ENCODE measurements around the gene FCRL2.
"Not testable (repeated sequence)": the region's sequence is repeated elsewhere in the genome, so short reads cannot be mapped to it uniquely, and the experiment has no call there.

Gene FCRL2

GRCh38 chr1:157766792-157767191 is 10.1 kb downstream of the FCRL2 start:
- Histone ChIP-seq H3K4me3 (no peak overlapping the region), H3K27ac (no peak overlapping the region)

- H3K27ac ChIP-seq = no peak overlapping the region
Measured at GRCh38 chr1:157758018-157758417, 18.9 kb downstream of the FCRL2 start.

GRCh38 chr1:157753611-157754010 is 23.3 kb downstream of the FCRL2 start:
- Histone ChIP-seq H3K4me3 (no peak overlapping the region), H3K27ac (no peak overlapping the region)

More at GRCh38 chr1:157758018-157758417, 18.9 kb downstream of the FCRL2 start:
- H3K4me3 ChIP-seq = no peak overlapping the region

GRCh38 chr1:157751283-157751682 is 25.6 kb downstream of the FCRL2 start:
- H3K4me3 ChIP-seq = no peak overlapping the region
- no peak overlapping the region for H3K27ac ChIP-seq

- Histone ChIP-seq H3K4me3 (no peak overlapping the region), H3K27ac (no peak overlapping the region)
Measured at GRCh38 chr1:157748262-157748817, 28.6 kb downstream of the FCRL2 start.

- H3K27ac ChIP-seq = no peak overlapping the region
- no peak overlapping the region for H3K4me3 ChIP-seq
Measured at GRCh38 chr1:157739229-157739901, 37.6 kb downstream of the FCRL2 start.

GRCh38 chr1:157735991-157736390 is 40.9 kb downstream of the FCRL2 start:
- H3K4me3 ChIP-seq, H3K27ac ChIP-seq: not testable (repeated sequence)

- Histone ChIP-seq H3K4me3 (no peak overlapping the region), H3K27ac (peak overlapping the region in 1 of 21 experiments; percentile 14)
Measured at GRCh38 chr1:157734321-157734720, 42.6 kb downstream of the FCRL2 start.

GRCh38 chr1:157732755-157733154 is 44.2 kb downstream of the FCRL2 start:
- Histone ChIP-seq H3K4me3 (no peak overlapping the region), H3K27ac (no peak overlapping the region)

GRCh38 chr1:157725221-157725577 is 51.7 kb downstream of the FCRL2 start:
- H3K4me3 ChIP-seq = no peak overlapping the region
- no peak overlapping the region for H3K27ac ChIP-seq

- peak overlapping the region in 4 of 21 experiments; percentile 22 to 58 (median 40) for H3K27ac ChIP-seq
- no peak overlapping the region for H3K4me3 ChIP-seq
Measured at GRCh38 chr1:157724537-157725220, 52.3 kb downstream of the FCRL2 start.

GRCh38 chr1:157723157-157723556 is 53.8 kb downstream of the FCRL2 start:
- Histone ChIP-seq H3K4me3 (no peak overlapping the region), H3K27ac (peak overlapping the region in 2 of 21 experiments; percentile 17 to 56)

- Histone ChIP-seq H3K27ac (no peak overlapping the region), H3K4me3 (no peak overlapping the region)
Measured at GRCh38 chr1:157721985-157722384, 54.9 kb downstream of the FCRL2 start.

- H3K4me3 ChIP-seq = no peak overlapping the region
- H3K27ac ChIP-seq = no peak overlapping the region
Measured at GRCh38 chr1:157715736-157716135, 61.2 kb downstream of the FCRL2 start.

- no peak overlapping the region for H3K27ac ChIP-seq
- no peak overlapping the region for H3K4me3 ChIP-seq
Measured at GRCh38 chr1:157711802-157712201, 65.1 kb downstream of the FCRL2 start.

- no peak overlapping the region for H3K27ac ChIP-seq
- H3K4me3 ChIP-seq = no peak overlapping the region
Measured at GRCh38 chr1:157704878-157705277, 72.1 kb downstream of the FCRL2 start.

- Histone ChIP-seq H3K27ac (no peak overlapping the region), H3K4me3 (no peak overlapping the region)
Measured at GRCh38 chr1:157703981-157704380, 73.0 kb downstream of the FCRL2 start.

GRCh38 chr1:157702308-157702825 is 74.6 kb downstream of the FCRL2 start:
- no peak overlapping the region for H3K27ac ChIP-seq
- no peak overlapping the region for H3K4me3 ChIP-seq

- Histone ChIP-seq H3K27ac (peak within 1 kb of the TSS in 8 of 21 experiments; percentile 42 to 81 (median 64)), H3K4me3 (no peak within 1 kb of the TSS)
Measured at GRCh38 chr1:157700732-157701131, 76.2 kb downstream of the FCRL2 start, which contains the start of gene FCRL3. Gene FCRL3 (minus strand): TSS chr1:157700769. CDS start chr1:157700489, 280 bp downstream.

GRCh38 chr1:157700305-157700704 is 76.6 kb downstream of the FCRL2 start:
- Histone ChIP-seq H3K27ac (peak overlapping the region in 8 of 21 experiments; percentile 42 to 81 (median 64)), H3K4me3 (no peak overlapping the region)

Data from skin epidermis (tissue), 12 donors.